ENCODE results near the gene KCNE2.

The KCNE2 gene, protein sequence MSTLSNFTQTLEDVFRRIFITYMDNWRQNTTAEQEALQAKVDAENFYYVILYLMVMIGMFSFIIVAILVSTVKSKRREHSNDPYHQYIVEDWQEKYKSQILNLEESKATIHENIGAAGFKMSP

DNA sequence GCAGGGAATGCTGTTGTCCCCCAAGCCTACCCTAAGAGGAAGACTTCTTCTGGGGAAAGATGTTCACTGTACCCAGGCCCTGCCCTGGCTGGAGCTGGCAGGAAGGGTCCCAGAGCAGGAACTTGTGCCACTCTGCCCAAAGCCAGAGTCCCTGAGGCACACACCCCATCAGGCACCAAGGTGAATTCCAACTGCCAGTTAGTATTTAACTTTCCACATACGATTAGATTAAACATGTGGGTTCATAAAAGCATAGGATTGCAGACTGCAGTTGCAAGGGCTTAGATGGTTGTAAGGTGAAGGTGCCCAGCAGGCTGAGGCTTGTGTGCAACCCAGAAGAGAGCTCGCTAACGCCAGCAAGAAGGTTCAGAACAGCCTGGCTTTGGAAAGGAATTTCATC is at the start of gene KCNE2:
TSS of gene KCNE2 (plus strand) at position 274 of the 400 bp plus-strand sequence. CDS start 6,473 bp downstream, outside the sequence.
- DNase-seq, result no peak

DNA sequence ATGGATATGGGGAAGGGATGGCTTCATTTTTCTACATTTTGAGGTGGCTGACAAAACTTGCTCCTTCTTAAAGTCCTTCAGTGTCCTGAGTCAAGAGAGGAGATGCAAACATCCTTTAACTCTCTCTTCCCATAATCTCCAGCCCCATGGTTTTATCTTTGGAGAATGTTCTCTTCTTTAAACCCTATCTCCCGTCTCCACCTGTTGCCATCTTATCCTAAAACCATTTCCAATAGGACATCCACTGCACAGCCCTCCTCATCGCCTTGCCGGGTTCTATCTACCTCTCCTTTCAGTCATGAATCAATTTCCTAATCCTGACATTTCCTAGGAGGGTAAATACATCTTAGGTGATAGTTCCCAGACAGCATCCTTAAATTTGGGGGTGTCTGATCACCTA is 44.2 kb upstream of the KCNE2 start:
- DNase-seq, result no peak

DNA sequence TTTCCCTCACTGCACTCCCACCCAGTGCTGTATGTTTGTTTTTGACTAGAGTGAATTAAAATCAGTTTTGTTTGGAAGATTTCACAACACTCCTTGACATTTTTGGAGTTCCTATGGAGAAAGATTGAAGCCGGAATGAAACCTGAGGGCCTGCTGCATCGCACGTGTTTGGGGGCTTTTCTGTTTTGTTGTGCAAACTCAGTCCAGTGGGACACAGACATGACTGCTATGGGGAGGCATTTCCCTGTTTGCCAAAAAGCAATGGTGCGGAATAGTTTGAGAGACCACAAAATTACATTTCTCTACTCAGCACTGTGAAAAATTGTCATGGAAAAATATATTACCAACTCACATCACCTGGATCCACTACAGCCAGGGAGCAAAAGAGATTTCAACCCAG is 43.8 kb upstream of the KCNE2 start:
- DNase-seq, result no peak

DNA sequence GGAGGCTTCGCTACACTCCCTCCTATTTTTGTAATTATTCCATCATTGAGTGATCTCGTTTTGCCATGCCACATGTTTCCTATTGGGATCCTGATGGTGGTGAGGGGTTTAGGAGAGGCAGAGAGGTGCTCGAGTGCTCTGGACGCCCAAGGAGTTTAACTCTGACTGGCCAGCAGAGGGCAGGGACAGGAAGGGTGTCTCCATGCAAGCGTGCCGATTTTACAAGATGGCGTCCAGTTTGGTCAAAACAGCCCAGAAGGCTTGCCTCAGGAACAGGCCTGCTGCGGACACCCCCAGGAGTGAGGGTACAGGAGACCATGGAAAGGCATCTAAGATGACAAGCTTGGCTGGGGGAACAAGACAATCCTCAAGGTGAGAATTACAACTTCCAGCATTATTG is 33.8 kb upstream of the KCNE2 start:
- no peak for DNase-seq

DNA sequence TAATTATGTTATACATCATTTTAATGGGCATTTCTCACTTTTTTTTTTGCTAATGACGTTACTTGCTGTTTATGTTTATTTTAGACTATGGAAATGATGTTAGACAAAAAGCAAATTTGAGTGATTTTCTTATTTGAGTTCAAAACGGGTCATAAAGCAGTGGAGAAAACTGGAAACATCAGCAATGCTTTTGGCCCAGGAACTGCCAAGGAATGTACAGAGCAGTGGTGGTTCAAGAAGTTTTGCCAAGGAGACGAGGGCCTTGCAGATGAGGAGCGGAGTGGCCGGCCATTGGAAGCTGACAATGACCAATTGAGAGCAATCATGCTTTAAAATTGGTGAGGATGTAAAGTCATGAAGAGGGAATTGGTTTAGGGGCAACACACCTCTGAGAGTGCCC is 32.1 kb upstream of the KCNE2 start:
- no peak for DNase-seq

DNA sequence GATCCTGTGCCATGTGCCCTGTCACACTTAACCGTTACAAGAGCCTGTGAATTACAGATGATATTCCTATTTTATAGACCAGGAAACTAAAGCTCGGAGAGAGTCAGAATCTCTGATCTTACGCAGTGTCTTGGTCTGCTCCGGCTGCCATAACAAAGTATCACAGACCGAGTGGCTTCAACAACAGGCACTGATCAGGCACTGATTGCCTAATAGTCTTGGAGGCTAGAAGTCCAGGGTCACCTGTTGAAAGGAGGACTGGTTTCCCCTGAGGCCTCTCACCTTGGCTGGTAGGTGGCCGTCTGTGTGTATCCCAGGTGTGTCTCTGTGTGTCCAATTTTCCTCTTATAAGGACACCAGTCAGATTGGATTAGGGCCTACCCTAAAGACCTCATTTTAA is 31.5 kb upstream of the KCNE2 start:
- DNase-seq, result no peak

DNA sequence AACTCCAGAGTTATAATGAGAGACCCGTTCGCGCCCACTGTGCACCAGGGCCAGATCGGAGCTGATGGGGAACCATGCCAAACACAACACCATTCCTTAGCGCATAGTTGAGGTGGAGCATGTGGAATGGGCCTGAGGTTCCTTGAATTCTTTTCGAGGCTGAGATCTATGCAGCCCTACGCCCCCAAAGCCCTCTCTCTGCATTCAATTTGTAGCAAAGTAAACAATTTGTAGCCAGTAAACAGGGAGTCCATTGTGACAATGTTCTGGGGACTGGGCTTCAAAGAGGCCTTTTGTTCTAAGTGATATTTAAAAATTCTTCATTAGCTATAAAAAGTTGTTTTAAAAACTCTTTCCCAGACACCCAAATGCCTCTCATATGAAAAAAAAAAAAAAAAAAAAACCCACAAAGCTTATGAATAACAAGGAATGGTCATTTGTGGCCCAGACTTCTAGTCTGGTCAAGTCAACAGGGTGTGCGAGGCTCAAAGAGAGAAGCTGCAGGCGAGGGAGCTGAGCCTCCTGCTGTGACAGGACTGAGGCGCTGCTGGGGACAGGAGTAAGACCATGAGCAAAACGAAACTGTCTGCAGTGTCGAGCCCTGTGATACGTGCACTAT is 30.6 kb upstream of the KCNE2 start:
- no peak for DNase-seq

DNA sequence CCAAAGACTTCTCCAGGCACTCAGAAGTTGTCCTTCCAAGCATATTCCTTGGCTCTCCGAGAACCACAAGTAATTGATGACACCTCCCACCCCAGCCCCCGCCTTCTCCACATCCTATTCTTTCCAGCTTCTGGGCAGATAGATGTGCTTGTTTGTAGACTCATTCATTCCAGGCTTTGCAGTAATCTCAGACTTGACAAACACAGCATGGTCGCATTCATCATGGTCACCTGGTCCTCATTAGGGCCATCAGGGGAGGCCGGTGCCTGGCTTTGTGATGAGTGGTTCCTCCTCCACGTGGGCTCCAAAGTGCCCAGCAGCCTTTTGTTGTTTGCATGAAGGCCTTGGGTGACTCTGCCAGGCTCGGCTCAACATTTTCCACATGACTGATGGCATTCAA is 28.5 kb upstream of the KCNE2 start:
- no peak for DNase-seq

DNA sequence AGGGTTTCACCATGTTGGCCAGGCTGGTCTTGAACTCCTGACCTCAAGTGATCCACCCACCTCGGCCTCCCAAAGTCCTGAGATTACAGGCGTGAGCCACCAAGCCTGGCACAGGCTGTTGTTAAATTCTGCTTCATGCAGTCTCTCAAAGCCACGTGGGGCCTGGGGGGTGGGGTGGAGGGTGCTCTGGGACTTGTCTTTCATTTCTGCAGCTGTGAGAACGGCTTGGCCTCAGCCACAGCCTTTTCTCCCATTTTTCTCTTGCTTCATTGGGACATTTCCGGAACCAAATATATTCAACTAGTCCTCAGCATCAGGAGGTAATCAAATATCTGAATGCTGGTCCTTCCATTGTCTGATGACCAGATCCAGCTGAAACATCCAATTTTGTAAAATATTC is 27.6 kb upstream of the KCNE2 start:
- no peak for DNase-seq

DNA sequence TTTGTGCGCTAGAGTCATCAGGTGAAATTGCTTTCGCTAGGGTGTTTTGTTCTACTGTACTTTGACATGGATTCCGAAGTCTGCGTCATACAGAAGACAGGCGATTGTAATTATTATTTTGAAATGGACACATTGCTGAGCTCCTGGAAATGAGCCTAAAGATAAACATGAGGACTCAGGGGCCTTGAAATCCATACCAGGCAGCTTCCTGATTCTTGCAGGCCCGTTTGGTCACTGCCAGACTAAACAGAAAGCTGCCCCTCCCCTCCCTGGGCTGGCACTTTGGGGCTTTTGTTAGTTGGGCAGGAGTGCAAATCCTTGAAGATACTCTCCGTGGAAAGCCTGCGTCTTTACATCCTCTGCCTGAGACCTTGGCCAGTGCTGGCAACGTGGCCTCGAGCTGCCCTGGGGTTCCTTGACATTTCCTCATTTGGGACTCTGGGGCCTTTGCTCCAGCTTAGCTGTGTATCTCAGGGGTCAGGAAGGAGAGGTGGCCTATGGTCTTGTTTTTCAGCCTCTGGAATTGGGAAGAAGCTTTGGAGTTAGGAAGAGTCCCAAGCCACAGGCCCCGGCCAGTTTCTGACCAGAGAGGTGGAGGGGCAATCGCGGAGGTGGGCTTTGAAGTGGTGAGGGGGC is 26.9 kb upstream of the KCNE2 start:
- no peak for DNase-seq

DNA sequence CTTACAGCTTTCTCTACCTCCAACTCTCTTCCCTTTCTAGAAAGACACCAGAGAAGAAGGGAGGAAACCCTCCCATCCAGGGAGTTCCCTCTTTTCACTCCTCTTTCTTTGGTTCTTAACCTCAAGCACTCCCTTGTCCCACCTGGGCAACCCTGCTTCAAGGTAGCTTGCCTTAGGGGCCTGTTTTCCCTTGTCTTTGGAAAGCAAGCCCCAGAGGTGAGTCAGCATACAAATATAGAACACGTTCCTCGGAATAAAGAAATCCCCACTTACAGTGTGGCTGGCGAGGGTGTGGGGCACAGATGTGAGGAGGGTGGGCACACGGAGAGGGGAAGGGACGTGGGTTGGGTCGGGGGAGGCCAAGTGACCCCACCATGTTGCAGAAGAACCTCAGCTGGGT is 26.1 kb upstream of the KCNE2 start:
- no peak for DNase-seq

DNA sequence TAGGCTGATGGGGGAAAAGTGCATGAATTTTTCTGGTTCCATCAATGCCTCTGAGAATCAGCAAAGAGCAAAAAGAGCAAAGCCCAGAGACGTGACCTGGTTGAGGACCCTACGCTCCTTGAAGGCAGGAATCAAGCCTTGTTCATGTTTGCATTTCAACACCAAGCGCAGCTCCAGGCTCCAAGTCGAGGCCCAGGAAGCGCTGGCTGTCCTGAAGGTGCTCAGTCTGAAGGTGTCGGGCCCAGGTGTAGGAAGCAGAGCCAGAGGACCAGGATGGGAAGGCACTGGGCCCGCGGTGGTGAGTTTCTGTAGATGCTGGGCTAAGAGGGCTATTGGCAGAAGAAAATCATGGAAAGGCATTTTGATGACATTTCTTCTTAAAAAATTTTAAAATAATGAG is 25.6 kb upstream of the KCNE2 start:
- no peak for DNase-seq

DNA sequence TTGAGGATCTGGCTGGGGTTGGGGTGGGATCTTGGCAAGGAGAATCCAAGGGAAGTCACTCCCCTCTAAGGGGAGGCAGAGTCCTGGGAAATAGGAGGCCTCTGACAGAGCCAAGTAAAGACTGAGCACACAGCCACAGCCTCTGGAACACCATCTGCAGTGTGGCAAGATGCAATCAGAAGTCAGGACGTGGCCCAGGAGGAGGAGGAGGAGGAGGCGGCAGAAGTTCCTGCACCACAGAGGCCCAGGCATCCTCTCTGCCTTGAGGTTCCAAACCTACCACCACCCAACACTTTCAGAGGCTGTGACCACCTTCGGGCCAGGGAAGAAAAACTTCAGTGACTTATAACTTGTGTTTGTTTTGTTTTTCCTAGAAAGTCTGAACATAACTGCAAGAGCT is 23.7 kb upstream of the KCNE2 start:
- DNase-seq, result no peak

DNA sequence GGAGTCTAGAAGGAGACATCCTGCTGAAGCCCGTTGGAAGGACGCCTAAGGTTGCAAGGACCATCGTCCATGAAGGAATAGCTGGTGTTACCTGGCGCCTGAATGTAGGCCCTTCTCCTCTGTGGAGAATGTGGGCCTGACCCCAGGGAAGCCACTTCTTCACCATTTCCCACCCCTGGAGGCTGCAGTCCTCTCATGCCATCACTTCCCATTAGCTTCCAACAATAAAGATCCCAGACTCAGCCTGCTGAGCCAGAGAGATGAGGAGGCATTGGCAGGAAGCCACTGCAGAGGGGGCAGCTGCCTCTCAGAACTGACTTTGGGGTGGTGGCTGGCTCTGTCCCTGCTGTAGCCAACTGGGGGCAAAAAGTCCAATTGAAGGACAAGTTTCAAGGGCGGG is 21.3 kb upstream of the KCNE2 start:
- no peak for DNase-seq

DNA sequence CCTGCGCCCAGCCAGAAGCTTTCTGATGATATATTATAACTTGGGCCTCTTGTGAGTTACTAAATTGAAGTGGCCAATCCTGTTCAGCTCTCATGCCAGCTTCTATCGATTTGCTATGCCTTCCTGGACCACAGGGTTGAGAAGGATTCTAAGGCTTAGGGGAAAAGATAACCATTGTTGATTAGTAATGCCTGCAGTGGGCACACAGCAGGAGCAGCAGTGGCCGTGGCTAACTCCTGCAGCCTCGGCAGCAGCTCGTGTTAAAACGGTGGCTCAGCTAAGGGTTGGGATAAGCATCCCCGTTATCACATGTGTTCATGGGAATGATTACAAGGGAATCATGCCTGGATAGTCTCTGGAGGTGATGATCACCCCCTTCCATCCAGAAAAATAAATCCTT is 20.5 kb upstream of the KCNE2 start:
- DNase-seq, result no peak

DNA sequence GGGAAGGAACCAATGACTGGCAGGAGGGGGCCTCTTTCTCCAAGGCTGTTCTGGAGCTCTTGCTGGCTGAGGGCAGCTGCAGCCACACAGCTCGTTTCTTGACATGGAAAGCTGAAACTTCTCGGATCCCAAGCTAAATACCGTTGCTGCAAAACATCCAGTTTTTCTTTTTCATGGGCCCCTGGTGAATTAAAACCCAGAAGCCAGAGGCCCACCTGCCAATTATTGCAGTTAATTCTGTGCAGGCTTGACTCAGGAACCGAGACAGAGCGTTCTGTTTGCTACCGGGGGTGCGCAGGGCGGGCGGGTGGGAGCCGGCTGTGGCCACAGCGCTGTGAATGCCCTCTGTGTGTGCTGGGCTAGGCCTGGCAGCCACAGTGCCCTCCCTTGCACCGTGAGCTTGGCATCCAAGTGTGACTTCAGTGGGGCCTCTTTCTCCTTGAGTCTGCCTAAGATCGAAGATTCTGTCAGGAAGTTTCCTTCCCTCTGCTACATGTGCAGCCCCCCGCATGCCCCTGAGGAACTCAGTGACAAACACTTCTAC is 19.9 kb upstream of the KCNE2 start:
- DNase-seq, result no peak

DNA sequence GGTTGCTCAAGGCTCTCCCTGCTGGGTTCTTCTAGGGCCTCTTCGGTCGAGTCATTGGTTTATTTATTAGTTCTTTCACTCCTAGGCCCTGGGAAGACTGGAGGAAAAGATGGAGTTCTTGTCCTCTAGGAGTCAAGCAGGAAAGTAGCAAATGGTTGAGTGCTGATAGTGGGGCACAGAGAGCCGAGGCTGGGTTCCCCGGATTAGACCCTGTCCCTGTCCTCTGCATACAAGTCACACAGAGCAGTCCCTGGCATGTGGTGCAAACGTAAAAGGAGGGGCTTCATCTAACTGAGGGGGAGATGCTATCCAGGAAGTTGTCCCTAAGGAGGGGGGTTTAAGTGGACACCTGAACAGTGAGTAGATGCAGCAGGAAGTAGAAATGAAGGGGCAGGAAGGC is 19.2 kb upstream of the KCNE2 start:
- no peak for DNase-seq

DNA sequence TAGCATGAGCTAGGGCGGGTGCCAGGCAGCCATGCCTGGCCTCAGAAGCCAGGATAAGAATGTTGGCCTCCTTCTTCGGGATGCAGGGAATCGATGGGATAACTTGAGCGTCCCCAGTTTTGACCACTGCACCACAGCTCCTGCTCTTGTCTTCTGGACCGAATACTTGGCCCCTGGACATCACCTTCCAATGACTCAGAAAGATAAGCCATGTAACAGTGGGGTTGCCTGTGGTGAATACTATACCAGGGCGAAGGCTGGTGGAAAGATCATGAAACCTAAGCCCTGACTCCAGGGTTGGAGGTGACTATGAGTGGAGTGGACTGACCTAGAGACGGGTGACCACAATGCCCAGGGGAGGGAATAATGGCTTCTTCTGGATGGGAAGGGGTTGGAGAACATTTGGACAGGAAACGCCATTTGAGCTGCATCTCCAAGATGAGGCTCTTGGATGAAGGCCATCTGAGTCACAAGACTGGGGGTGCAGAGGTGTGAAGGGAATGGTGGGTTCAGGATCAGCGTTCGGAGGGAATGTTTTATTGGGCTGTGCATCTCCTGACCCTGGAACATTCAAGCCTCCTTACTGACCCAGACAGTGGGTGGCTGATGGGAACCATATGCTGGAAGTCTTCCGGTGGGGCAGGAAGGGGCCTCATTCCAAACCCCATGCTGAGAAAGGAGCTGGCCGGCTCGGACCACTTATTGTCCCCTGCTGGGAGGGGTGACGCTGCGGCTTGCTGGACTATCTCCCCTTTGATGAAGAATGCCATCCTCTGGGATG is 18.5 kb upstream of the KCNE2 start:
- DNase-seq, result no peak

DNA sequence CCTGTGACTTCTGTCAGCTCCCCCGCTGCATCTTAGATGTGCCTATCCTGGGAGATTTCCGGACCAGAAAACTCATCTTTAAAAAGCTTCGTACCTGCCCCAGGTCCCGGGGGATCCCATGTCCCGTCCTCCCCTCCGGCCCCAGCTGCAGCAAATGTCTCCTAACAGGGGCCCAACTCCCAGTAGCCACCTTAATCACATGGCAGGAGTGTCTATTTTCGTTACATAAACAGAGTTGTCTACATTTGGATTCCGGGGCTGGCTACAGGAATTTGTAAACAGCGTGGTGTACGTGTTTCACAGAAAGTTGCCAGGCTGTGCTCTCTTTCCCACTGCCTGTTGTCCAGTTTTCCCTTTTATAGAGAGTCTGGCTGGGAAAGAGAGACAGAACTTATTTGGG is 17.9 kb upstream of the KCNE2 start:
- no peak for DNase-seq

DNA sequence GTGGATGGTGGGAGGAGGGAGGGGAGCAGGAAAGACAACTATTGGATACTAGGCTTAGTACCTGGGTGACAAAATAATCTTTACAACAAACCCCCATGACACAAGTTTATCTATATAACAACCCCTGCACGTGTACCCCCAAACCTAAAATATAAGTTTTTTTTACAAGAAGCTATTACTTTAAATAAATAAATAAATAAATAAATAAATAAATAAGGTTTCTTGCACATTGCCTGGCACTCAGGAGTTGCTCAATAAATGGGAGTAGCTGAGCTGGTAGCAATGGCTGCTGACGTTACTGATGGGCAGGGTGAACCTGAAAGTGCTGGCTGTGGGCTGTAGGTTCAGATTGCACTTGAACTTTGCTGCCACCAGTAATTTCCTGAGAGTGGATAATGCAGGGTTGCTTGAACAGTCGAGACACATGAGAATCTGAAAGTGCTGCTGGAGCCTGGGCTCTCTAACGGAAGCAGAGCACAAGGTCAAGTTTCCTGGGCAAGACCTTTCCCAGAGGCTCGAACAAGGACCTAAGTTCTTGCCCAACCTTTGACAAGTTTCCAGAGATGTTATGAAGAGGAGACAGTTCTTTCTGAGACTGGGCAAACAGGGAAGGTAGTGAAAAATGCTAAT is 14.8 kb upstream of the KCNE2 start:
- no peak for DNase-seq

DNA sequence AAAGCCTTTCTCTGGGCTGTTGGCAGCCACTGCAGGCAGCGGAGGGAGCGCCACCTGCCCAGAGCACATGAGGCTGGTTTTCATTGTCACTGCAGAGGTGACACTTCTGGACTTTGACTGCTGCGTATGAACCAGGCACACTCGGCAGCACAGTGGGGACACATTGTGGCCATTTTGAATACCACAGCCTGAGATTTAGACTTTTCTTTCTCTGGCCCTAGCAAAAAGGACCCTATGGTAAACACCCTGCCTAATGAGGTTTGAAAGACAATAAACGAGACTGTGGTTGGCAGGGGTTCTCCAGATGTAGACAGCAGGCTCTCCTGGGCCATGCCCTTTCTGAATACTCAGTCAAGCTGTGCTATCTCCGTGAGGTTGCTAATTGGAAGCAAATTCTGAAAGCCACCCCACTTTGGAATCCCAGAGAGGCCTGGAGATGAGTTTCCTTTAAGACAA is 12.0 kb upstream of the KCNE2 start:
- DNase-seq, result peak; percentile 8

DNA sequence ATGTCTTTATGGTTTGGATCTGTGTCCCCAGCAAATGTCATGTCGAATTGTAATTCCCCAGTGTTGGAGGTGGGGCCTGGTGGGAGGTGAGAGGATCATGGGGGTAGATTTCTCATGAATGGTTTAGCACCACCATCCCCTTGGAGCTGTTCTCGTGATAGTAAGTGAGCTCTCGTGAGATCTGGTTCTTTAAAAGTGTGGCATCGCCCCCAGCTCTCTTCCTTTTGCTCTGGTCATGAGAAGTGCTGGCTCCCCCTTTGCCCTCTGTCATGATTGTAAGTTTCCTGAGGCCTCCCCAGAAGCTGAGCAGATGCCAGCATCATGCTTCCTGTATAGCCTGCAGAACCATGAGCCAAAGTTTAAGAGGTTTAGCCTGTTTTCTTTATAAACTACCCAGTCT is 11.2 kb upstream of the KCNE2 start:
- DNase-seq, result no peak

DNA sequence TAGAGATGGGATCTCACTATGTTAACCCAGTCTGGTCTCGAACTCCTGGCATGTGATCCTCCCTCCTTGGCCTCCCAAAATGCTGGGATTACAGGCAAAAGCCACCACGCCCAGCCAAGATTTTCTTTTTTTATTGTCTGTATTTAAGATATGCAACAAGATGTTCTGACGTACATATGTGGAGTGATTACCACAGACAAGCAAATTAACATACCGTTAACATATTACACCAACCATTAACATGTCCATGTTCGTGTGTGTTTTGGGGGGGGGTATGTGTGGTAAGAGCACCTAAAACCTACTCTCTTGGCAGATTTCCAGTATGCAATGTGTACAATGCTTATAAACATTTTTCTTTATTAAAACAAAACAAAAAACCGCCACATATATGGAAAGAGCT is 10.6 kb upstream of the KCNE2 start:
- no peak for DNase-seq
